Heart left ventricle (tissue), 13 donors: ENCODE measurements around the gene BRD3OS.

Experiments
- CTCF ChIP-seq, 12 donors: fragments of 200-600 bp; sonication (generic) in 4 of 12; IDR thresholded peaks; one replicate each; pipeline versions ENCODE4 v1.5.0 to v1.8.0; 2018 to 2022; ENCODE audit warnings: antibody characterized with exemption in 12 of 12, mild to moderate bottlenecking in 5 of 12
- POLR2A ChIP-seq, 2 donors: fragments of 450-650 bp; IDR thresholded peaks; one replicate each; pipeline ENCODE4 v1.6.1; 2017; ENCODE audit warnings: antibody characterized with exemption in 2 of 2, mild to moderate bottlenecking in 2 of 2, moderate library complexity in 2 of 2
- donor health status: ischemic (EF 13 %, LVEDD 7.1; RV severe dilation, severe dysfunction).
- donor health status: DM: no; HTN: yes; CAD: no.
- donor health status: DM: no; HTN: no; CAD: no.
- donor health status: ischemic (EF 25% LVEDD 6.9; RV normal size, moderate dysfunction).
- donor health status: ischemic (EF 25% LVEDD 5.7; RV mildly dilated, moderate dysfunction).
- donor health status: ischemic (EF 35%, LVEDD 5.7; RV mildly dilated, moderate dysfunction).
- donor health status: nonischemic (EF 11% LVEDD 7.7; RV severe dilation, severe dysfunction).
- donor health status: DM: yes; HTN: yes; CAD: no.
- donor health status: PGD.
- donor health status: ischemic (EF 29% LVEDD 5.4; RV normal size, mild dysfunction).
- donor health status: nonischemic (EF 23%, LVEDD 6.1; RV moderate dilation, normal function).

- TF ChIP-seq CTCF (IDR thresholded peaks at IDR 0.05) = no peak
- TF ChIP-seq POLR2A (IDR thresholded peaks at IDR 0.05) = no peak
Observed at GRCh38 chr9:134037641-134038040, 12.4 kb downstream of the BRD3OS start.
